GM19025 (cell line): ENCODE data around the gene SORCS2.
"Not testable (repeated sequence)": the region's sequence is repeated elsewhere in the genome, so short reads cannot be mapped to it uniquely, and the experiment has no call there.

Experiments
- ATAC-seq: cut with Tn5 transposase; IDR thresholded peaks from one replicate; pipeline ENCODE4 v1.9.1; 2021; ENCODE audit warnings: mild to moderate bottlenecking, low read depth, moderate library complexity; ENCODE audit not compliant: unreplicated experiment

SORCS2 gene

DNA sequence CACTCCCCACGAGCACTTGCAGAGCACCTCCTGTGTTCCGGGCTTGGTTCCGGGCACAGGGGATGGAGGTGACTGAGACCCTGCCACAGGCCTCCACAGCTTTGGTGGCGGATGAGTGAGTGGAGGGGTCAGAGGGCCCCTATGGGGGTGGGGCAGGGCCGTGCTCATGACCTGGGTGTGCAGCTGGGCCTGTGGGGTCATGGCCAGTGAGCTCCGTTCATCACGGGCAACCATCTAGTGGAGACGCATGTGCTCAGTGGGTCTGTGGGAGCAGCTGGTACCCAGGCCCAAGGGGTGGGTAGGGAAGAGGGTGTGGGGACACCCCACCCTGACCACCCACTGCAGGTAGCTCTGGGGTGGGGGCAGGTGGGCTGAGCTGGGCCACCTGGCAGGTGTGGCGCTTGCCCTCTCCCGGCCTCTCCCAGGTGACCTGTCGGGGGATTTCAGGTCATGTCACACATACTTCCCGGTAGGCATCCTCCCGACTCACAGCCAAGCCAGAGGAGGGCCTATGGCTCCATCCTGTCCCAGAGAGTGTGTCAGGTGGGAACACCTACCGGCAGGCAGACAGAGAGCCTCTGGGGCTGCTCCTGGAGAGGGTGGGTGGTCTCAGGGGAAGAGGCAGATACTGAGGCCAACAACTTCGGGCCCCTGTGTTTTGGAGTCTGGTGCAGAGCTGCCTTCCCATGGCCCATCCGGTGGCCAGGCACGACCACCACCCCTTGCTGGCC is 238.8 kb downstream of the SORCS2 start:
- ATAC-seq = no peak

GRCh38 chr4:7431696-7432530 is 239.6 kb downstream of the SORCS2 start:
- no peak for ATAC-seq

- no peak for ATAC-seq
These were observed 240.4 kb downstream of the SORCS2 start for GRCh38 chr4:7432531-7433375.

DNA sequence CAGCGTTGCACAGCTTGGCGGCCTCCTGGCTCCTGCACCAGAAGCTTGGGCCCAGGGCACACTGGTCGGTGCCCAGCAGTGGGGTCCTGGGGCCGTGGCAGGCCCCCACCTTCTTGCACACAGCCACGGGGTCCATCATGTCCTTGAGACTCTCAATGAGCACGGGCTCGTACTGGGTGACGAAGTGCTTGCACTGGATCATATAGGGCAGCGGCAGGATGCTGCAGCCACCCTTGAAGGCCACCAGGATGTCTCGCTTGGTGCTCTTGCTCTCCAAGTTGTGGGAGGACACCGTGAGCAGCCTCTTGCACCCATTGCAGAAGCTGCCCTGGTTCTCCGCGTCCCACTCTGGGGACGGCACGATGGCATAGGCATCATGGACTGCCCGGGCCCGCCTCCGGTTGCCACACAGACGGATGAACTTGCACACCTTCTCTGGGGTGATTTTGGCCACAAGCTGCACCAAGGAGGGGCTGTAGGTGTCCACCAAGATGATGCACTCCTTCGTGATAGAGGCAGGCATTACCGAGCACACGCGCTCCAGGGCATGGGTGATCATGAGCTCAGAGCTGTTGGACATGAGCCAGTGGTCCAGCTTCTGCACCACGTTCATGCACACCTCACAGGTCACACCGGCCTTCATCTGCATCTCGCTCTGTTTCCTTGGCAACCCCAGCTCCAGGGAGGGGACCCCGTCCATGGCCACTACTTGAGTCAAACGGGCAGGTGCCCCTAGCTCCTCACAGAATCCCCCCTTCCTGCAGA is 241.2 kb downstream of the SORCS2 start:
- ATAC-seq = no peak

DNA sequence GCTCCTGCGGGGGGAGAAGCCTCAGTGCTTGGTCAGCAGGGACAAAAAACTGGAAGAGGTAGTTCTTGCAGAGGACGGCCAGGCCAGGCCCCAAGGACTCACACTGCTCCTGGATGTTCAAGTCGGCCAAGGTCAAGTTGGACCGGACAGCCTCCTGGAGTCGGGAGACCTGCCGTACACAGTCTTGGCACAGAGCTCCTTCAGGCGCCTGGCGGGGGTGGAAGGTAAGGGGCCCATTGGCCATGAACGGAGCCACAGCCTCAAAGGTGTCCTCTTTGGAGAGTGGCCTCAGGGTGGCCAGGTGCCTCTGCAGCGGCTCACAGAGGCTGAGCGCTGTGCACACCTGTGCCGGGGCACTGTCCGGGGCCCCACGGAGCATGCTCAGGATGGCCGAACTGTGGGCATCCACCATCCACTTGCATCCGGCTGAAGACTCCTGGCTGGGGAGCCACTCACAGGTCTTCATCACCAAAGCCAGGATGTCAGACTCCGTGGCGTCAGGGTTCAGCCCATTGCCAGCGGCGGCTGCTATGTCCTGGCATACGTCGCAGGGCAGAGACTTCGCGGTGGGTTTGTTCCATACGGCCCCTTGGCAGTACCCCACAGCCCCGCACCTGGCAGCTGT is 241.9 kb downstream of the SORCS2 start:
- ATAC-seq = no peak

DNA sequence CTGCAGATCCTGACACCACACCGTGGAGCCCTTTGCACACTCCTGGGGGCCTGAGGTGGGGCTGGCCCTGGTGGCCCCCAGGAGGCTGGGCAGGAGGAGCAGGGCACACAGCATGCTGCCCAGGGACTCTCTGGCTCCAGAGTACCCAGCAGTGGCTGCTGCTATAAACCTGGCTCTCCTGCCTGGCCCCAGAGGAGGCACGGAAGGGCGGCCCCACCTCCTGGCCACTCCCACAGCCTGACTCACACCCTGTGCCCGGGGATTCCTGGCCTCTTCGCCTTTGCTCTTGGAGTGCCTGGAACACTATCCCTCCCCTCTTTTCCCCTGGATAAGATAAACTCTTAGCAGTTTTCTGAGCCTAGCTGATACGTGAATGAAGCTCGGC is 242.4 kb downstream of the SORCS2 start, which contains the start of gene PSAPL1:
PSAPL1 (minus strand) TSS at position 165 of the 385 bp plus-strand sequence; CDS start at position 114, 51 bp downstream.
- ATAC-seq = no peak

- ATAC-seq = no peak
These were observed 243.2 kb downstream of the SORCS2 start for GRCh38 chr4:7435471-7436061.

DNA sequence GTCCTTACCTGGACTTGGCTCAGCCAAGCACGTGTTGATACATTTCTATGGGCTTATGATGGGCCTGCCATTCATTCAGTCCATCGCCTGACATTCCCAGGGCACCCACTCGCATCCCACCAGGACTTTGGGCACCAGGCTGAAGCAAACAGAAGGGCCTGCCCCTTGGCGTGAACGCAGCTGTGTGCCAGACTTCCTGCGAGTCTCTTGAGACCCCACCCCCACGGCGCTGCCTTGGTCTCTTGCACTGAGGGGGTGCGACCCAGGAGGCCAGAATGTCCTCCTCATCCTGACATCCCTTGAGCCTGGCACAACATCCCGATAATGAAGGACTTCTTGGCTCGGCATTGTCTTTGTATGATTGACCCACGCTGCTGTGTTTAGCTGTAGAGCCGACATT is 243.9 kb downstream of the SORCS2 start:
- ATAC-seq = no peak

DNA sequence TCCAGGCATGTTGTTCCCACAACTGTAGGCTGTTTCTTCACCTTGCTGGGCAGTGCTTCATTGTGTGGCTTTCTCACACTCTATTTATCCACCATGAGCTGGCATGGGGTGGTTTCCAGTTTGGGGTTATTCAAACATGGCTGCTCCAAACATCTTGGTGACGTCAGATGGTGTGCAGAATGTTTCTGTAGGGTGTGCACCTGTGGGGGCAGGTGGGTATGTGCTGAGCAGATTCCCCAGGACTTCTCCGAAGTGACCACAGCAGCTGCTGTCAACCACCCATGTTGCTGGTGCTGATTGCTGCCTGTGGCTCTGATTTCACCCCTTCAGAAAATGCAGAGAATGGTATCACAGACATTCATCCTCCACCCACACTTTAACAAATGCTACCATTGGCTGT is 247.4 kb downstream of the SORCS2 start:
- no peak for ATAC-seq

GRCh38 chr4:7441201-7441600 is 248.9 kb downstream of the SORCS2 start:
- ATAC-seq = no peak

DNA sequence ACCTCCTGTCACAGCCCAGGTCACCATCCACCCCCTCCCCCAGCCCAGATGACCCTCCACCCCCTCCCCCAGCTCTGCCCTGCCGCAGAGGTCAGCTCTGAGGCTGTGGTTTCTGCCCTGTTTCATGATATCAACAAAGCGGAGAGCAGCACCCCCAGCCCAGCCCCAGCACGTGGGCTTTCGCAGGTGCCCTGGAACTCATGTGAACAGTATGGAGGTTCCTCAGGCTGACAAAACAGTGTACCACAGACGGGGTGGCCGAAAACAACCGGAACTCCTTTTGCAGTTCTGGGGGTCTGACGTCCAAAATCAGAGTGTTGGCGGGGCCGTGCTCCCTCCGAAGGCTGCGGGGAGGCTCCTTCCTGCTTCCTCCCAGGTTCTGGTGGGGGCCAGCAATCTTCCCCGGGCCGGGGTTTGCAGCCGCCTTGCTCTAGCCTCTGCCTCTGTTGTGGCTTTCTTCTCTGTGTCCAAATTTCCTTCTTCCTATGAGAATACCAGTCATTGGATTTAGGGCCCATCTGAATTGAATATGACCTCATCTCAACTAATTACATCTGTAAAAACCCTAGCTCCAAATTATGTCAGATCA is 250.3 kb downstream of the SORCS2 start:
- no peak for ATAC-seq

DNA sequence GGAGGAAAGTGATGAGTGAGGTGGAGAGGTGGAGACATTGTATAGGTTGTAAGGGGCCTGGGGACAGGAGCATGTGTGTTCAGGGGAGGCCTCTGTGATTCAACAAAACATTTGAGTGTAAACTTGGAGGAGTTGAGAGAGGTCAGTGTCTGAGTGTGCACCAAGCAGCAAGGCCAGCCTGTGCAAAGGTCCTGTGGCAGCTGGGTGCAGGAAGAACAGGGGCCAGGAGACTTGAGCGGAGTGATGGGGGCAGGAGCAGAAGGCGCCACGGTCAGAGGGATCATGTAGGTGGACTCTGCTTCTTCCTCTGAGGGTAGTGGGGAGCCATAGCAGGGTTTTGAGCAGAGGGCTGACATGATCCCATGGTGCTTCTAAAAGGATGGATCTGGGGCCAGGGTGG is 252.0 kb downstream of the SORCS2 start:
- no peak for ATAC-seq

DNA sequence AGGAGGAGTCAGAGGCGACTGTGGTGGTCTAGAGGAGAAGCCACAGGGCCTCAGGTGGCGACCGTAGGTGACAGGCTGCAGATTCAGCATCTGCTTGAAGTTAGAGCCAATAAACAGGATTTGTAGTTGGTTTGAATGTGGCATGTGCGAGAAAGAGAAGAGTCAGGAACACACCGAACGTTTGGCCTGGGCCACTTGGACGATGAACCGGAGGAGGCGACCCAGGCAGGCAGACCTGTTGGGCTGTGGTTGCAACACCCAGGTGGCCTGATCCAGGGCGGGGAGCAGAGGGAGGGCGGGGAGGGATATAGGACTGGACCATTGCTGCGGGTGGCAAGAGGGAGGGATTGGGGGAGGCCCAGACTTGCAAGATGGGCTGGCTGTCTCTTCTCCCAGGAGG is 252.4 kb downstream of the SORCS2 start:
- no peak for ATAC-seq

DNA sequence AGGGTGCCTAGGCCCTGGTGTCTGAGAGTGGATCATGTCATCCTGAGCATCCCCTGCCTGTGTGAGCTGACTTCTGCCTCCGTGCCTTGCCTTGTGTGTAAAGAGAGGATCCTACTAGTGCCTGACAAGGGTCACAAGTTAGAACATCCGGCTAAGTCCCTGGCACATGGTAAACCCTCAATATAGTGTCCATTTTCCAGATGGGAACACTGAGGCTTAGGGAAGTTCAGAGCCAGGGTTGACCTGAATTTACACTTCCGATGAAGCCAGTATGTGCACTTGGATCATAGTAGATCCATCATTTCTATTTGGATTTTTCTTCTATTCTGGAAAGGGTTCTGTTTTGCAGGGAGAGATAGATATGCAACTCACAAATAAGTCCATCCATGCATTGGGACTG is 254.9 kb downstream of the SORCS2 start:
- ATAC-seq = no peak

GRCh38 chr4:7448036-7448435 is 255.7 kb downstream of the SORCS2 start:
- no peak for ATAC-seq

DNA sequence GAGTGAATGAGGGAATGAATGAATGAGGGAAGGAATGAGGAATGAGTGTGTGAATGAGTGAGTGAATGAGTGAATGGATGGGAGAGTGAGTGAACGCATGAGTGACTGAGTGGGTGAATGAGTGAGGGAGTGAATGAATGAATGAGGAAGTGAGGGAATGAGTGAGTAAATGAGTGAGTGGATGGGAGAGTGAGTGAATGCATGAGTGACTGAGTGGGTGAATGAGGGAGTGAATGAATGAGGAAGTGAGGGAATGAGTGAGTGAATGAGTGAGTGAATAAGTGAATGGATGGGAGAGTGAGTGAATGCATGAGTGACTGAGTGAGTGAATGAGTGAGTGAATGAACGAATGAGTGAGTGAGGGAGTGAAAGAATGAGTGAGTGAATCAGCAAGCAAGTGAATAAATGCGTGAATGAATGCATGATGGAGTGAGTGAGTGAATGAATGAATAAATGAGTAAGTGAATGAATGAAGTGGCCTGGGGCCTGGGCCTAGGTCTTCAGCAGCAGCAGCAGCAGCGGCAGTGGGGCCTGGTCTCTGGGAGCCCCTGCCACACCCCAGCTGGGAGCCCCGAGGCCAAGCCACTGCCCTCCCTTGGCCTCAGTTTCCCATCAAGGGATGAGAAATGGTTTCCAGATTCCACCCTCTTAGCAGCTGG is 258.6 kb downstream of the SORCS2 start:
- ATAC-seq = no peak

GRCh38 chr4:7451434-7451789 is 259.1 kb downstream of the SORCS2 start:
- ATAC-seq = no peak

DNA sequence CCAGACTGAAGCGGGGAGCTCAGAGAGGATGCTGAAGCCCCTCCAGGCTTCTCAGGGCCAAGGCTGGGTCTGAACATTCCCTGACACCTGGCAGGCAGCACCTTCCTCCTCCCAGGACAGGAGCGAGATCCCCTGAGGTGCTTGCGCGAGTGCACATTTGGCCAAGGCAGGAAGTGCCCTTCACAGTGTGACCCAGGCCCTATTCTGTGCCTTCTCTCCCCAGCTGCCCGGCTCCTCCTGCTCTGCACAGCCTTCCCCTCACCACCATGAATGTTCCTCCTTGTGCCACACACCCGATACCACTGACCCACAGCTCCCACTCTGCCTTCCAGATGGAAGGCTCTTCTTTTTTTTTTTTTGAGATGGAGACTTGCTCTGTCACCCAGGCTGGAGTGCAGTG is 259.5 kb downstream of the SORCS2 start:
- ATAC-seq = no peak

DNA sequence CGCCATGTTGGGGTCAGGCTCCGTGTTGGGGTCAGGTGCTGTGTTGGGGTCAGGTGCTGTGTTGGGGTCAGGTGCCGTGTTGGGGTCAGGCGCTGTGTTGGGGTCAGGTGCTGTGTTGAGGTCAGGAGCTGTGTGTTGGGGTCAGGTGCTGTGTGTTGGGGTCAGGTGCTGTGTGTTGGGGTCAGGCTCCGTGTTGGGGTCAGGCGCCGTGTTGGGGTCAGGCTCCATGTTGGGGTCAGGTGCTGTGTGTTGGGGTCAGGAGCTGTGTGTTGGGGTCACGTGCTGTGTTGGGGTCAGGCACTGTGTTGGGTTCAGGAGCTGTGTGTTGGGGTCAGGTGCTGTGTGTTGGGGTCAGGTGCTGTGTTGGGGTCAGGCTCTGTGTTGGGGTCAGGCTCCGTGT is 260.5 kb downstream of the SORCS2 start:
- ATAC-seq = not testable (repeated sequence)
